ENCODE results near the gene RPL41.
"Not testable (repeated sequence)": the region's sequence is repeated elsewhere in the genome, so short reads cannot be mapped to it uniquely, and the experiment has no call there.

Gene RPL41

DNA sequence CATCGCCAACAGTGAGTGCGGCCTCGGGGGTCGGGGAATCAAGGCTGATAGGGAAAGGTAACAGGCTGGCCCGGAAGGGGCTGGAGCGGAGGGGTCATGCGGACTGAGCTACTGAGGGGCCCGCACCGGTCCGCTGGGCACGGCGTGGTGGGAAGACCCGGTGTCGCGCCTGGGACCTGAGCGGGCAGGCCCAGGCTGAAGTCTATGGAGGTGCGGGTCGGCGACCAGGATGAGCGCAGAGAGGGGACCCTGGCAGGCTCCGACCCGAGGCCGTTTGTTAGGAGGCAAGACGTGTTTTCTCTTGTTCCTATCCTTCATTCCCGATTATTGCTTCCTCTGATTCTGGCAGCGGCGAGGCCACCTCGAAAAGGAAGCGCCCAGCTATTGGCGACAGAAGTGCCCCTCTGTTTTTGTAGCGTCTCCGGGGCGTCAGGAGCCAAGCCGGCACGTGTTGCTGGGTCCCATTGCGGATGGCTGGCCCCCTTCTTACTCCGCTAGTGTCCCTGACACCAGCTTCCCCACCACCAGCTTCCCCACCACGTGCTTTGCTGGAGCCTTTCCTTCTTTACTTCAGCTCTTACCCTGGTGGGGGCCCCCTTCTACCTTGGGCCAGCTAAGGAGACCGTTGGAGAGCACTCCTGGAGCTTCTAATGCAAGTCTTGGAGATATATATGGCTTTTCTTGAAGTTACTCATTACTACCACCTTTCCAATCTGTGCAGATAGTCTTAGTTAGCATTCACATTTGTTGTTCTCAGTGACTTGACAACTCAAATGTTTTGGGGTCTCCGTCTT lies 11.4 kb upstream of the RPL41 start:
- no peak for DNase-seq (ENCODE audit: low spot score)
- CTCF ChIA-PET, result interaction anchor here (0.6 to 1.6 kb wide), 4 partner anchors 20 to 371 kb away, joined by 3 to 5 read pairs (median 4); no protein-coding TSS in a partner anchor
- TF ChIP-seq CTCF (conservative IDR thresholded peaks at IDR 0.05; ENCODE audit: low read depth), result no peak
- peak overlapping the region; percentile 83 for H3K27ac ChIP-seq
- POLR2A ChIA-PET (ENCODE audit: low non-redundant PET), result interaction anchor here (0.8 to 2.7 kb wide), 5 partner anchors 10 to 60 kb away, joined by 3 to 10 read pairs (median 5); partner anchors contain the start of gene ZC3H10

- POLR2A ChIA-PET (ENCODE audit: low non-redundant PET), result interaction anchor here (2.7 kb wide), 1 partner anchor 12 kb away, joined by 10 read pairs; the partner anchor contains the start of gene ZC3H10
- DNase-seq (ENCODE audit: low spot score), result no peak
- CTCF ChIA-PET, result interaction anchor here (0.6 to 1.6 kb wide), 4 partner anchors 26 to 371 kb away, joined by 3 to 5 read pairs (median 4); no protein-coding TSS in a partner anchor
- TF ChIP-seq CTCF (conservative IDR thresholded peaks at IDR 0.05; ENCODE audit: low read depth), result no peak
- H3K27ac ChIP-seq, result no peak overlapping the region
Measured at GRCh38 chr12:56105609-56105902, 10.9 kb upstream of the RPL41 start.

DNA sequence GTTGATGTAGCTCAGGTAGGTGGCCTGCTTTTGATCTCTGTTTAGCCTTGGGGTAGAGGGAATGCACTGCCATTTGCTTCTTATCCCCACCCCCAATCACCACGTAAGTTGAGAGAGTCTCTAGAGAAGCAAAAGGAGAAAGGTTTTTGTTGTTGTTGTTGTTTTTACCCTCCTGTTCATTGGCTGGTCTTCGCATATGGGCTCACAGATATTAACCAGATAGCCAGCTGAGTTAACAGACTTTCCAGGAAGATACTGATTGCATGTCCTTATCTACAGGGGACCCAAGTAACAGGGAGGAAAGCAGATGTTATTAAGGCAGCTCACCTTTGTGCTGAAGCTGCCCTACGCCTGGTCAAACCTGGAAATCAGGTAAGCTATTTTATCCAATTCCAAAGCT lies 9.2 kb upstream of the RPL41 start:
- TF ChIP-seq CTCF (conservative IDR thresholded peaks at IDR 0.05; ENCODE audit: low read depth), result no peak
- no peak overlapping the region for H3K27ac ChIP-seq
- no peak for DNase-seq (ENCODE audit: low spot score)
- ChIA-PET CTCF (interaction anchor here (0.7 to 1.2 kb wide), 3 partner anchors 28 to 82 kb away, joined by 3 to 5 read pairs (median 4); partner anchors contain the start of genes ERBB3 and SMARCC2), POLR2A (ENCODE audit: low non-redundant PET) (no interaction called here)

GRCh38 chr12:56110571-56110970 lies 5.9 kb upstream of the RPL41 start:
- POLR2A ChIA-PET (ENCODE audit: low non-redundant PET), result no interaction called here
- CTCF ChIA-PET, result interaction anchor here (0.7 to 1.6 kb wide), 2 partner anchors 64 to 65 kb away, joined by 4 to 11 read pairs; no protein-coding TSS in a partner anchor
- peak; percentile 65 for DNase-seq (ENCODE audit: low spot score)
- no peak for TF ChIP-seq CTCF (conservative IDR thresholded peaks at IDR 0.05; ENCODE audit: low read depth)
- H3K27ac ChIP-seq, result peak overlapping the region; percentile 79

DNA sequence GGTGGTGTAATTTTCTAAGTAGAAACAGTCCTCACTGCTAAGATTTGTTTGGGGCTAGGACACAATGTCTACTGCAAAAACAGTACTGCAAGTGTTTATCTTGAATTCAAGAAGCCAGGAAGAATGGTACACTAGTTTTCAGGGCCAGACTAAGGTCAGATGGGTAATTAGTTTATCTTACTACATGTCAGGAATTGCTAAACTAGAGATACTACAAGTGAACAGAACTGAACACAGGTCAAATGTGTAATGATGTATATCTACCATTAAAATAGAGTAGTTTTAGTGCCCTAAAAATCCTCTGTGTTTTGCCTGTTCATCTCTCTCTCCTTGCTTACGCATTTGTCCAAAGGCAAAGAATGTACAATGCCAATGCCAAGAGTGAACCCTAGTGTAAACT lies 2.3 kb upstream of the RPL41 start:
- H3K27ac ChIP-seq, result no peak overlapping the region
- ChIA-PET CTCF (no interaction called here), POLR2A (ENCODE audit: low non-redundant PET) (no interaction called here)
- DNase-seq (ENCODE audit: low spot score), result no peak
- TF ChIP-seq CTCF (conservative IDR thresholded peaks at IDR 0.05; ENCODE audit: low read depth), result no peak

DNA sequence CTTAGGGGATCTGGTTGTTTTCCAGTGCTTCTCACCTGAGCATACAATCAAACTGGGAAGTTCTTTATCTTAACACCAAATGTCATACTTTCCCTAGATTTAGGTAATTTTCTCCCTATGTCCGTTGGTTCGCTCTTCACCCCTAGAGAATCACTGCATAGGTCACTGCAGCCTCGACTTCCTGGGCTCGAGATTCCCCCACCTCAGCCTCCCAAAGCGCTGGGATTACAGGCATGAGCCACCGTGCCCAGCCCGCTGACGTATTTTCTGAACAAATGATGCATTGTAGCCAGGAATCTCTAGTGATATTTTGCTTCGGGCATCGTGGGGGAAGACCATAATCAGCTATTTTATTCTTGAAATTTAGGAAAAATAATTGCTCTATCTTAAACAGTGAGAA lies 1.1 kb upstream of the RPL41 start:
- POLR2A ChIA-PET (ENCODE audit: low non-redundant PET), result interaction anchor here (0.6 kb wide), 1 partner anchor 11 kb away, joined by 3 read pairs; the partner anchor contains the start of gene PA2G4
- CTCF ChIA-PET, result interaction anchor here (0.6 to 0.7 kb wide), 2 partner anchors 19 to 350 kb away, joined by 4 to 5 read pairs; no protein-coding TSS in a partner anchor
- no peak for TF ChIP-seq CTCF (conservative IDR thresholded peaks at IDR 0.05; ENCODE audit: low read depth)

GRCh38 chr12:56117082-56117706 lies 761 bp downstream of the RPL41 start:
- ChIA-PET POLR2A (ENCODE audit: low non-redundant PET) (interaction anchor here (0.5 to 2.1 kb wide), 2 partner anchors 13 to 70 kb away, joined by 3 to 10 read pairs; partner anchors contain the start of gene PA2G4), CTCF (interaction anchor here (0.7 to 5.3 kb wide), 2 partner anchors 72 to 377 kb away, joined by 4 to 36 read pairs; partner anchors contain the start of gene SMARCC2)
- DNase-seq (ENCODE audit: low spot score), result not testable (repeated sequence)
- H3K27ac ChIP-seq, result peak overlapping the region; percentile 92

More for the DNA sequence above, 1.1 kb upstream of the RPL41 start:
- DNase-seq (ENCODE audit: low spot score), result no peak
- H3K27ac ChIP-seq, result peak overlapping the region; percentile 92

Measured in RWPE1 (cell line).